Calu3 (cell line): ENCODE results near the gene BMPER. TPM values are rescaled to one million over a fixed set of nuclear protein-coding genes. Genes with fewer than 3 reads are reported as not detected.

Experiments
- BruUV-seq: library from RNA; stranded (reverse); fragments of 400-500 nt; replicated peaks from 2 replicates; lab custom pipeline; 2021; lab: Mats Ljungman, UMichigan
- CTCF ChIA-PET: fragments of 300-600 bp; sonication (Branson Sonifier 250); formaldehyde crosslinking; loops from one replicate; lab custom pipeline; 2022; ENCODE audit warnings: antibody characterized with exemption; lab: Charles Lee
- DNase-seq: peaks from one replicate; pipeline ENCODE4 v3.0.0; 2022
- H3K27ac Mint-ChIP-seq: one replicate; pipeline ENCODE4 v1.8.0; 2022; ENCODE audit warnings: mixed read lengths; ENCODE audit not compliant: unreplicated experiment
- H3K27me3 Mint-ChIP-seq: one replicate; pipeline ENCODE4 v1.8.0; 2022; ENCODE audit warnings: mixed read lengths; ENCODE audit not compliant: unreplicated experiment
- H3K36me3 Mint-ChIP-seq: one replicate; pipeline ENCODE4 v1.8.0; 2022; ENCODE audit warnings: mild to moderate bottlenecking, moderate library complexity, mixed read lengths; ENCODE audit not compliant: insufficient read depth, unreplicated experiment
- H3K4me1 Mint-ChIP-seq: one replicate; pipeline ENCODE4 v1.8.0; 2022; ENCODE audit warnings: mild to moderate bottlenecking, low read depth, mixed read lengths; ENCODE audit not compliant: unreplicated experiment
- H3K4me3 Mint-ChIP-seq: one replicate; pipeline ENCODE4 v1.8.0; 2022; ENCODE audit warnings: mild to moderate bottlenecking, low read depth, moderate library complexity, mixed read lengths; ENCODE audit not compliant: unreplicated experiment
- H3K9me3 Mint-ChIP-seq: one replicate; pipeline ENCODE4 v1.8.0; 2022; ENCODE audit warnings: low read depth, mixed read lengths; ENCODE audit not compliant: unreplicated experiment
- intact Hi-C: fragments of 100-400 bp; cut with micrococcal nuclease; formaldehyde crosslinking; loops from one replicate; pipeline ENCODE4 v1.10.0; 2022; ENCODE audit not compliant: unreplicated experiment
- total RNA-seq: library from RNA; stranded (reverse); gene quantifications from 2 replicates; pipeline ENCODE4 v1.2.3, GENCODE V29; 2022
- TF ChIP-seq, protein P1 (sequence below): fragments of 200-600 bp; IDR thresholded peaks from one replicate; pipeline ENCODE4 v1.8.0; 2022; ENCODE audit warnings: antibody characterized with exemption; ENCODE audit not compliant: unreplicated experiment

The BMPER gene
- total RNA-seq, 1 experiment from 2014 or later: not detected

DNA sequence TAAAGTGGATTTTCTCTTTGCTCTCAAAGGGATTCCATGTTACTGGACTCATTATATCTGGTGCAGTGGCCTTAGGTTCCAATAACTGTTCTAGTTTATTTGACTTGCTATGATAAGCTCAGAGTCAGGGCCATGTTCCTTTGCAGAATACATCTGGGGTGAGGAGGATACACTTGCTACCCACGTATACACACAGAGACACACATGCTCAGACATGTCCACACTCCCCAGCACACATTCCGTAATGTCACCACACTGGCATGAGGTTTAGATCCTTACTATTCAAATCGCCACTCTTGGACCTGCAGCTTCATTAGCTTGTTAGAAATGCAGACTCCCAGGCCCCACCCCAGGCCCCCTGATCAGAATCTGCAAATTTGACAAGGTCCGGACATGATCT is 195.3 kb downstream of the BMPER start:
- Mint-ChIP-seq H3K9me3 (peaks cover 5% of the 10 kb centered on the region), H3K27me3 (peaks cover 36% of the 10 kb centered on the region), H3K4me3 (no peak overlapping the region), H3K4me1 (no peaks in the 10 kb centered on the region), H3K36me3 (no peaks in the 10 kb centered on the region), H3K27ac (no peak overlapping the region)
- no TSS peak for BruUV-seq
- intact Hi-C loops: no loop called here
- CTCF ChIA-PET: no interaction called here
- TF ChIP-seq, protein P1, sequence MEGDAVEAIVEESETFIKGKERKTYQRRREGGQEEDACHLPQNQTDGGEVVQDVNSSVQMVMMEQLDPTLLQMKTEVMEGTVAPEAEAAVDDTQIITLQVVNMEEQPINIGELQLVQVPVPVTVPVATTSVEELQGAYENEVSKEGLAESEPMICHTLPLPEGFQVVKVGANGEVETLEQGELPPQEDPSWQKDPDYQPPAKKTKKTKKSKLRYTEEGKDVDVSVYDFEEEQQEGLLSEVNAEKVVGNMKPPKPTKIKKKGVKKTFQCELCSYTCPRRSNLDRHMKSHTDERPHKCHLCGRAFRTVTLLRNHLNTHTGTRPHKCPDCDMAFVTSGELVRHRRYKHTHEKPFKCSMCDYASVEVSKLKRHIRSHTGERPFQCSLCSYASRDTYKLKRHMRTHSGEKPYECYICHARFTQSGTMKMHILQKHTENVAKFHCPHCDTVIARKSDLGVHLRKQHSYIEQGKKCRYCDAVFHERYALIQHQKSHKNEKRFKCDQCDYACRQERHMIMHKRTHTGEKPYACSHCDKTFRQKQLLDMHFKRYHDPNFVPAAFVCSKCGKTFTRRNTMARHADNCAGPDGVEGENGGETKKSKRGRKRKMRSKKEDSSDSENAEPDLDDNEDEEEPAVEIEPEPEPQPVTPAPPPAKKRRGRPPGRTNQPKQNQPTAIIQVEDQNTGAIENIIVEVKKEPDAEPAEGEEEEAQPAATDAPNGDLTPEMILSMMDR: no peak
- DNase-seq: no peak

DNA sequence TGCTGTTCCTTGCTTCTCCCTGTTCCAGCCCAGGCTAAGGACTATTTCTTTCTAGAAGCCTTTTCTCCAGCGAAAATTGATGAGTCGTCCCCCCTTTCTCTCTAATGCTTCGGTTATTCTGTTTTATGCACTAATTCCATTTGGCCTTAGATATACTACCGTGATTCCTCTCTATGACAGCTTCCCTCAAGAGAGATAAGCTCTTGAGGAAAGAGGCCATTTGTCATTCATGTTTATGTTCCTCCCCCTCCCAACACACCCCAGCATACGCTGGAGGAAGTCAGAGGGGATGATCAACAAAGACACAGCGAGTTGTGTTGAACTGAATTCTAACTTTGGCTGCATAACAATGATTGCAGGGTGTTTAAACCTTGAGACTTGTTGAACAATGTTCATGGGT is 198.8 kb downstream of the BMPER start:
- BruUV-seq: no TSS peak
- no peak overlapping the region for H3K27ac Mint-ChIP-seq
- TF ChIP-seq, protein P1: no peak
- intact Hi-C loops: no loop called here
- H3K4me1 Mint-ChIP-seq: no peaks in the 10 kb centered on the region
- DNase-seq: no peak
- H3K36me3 Mint-ChIP-seq: no peaks in the 10 kb centered on the region
- peaks cover 44% of the 10 kb centered on the region for H3K27me3 Mint-ChIP-seq
- peaks cover 8% of the 10 kb centered on the region for H3K9me3 Mint-ChIP-seq
- CTCF ChIA-PET: no interaction called here
- no peak overlapping the region for H3K4me3 Mint-ChIP-seq

DNA sequence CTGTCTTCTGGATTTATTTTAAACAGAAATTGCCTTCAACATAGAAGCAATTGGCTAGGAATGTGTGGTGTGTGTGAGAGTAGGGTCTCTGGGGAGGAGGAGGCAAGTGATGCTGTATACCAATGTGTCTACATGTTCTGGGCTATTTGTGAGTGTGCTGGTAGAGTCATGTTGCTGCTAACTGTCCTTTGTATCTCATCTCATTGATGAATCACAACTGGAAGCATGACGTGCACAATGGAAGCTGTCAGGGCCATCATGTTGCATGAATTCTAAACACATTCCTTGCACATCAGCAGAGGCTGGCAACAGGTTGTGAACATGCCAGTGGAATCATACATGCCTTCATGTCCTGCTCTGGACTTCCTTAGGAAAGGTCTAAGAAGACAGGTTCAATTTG is 199.7 kb downstream of the BMPER start:
- Mint-ChIP-seq H3K9me3 (peaks cover 8% of the 10 kb centered on the region), H3K4me3 (no peak overlapping the region), H3K27ac (no peak overlapping the region), H3K27me3 (peaks cover 46% of the 10 kb centered on the region), H3K4me1 (no peaks in the 10 kb centered on the region), H3K36me3 (no peaks in the 10 kb centered on the region)
- TF ChIP-seq, protein P1: no peak
- no TSS peak for BruUV-seq
- intact Hi-C loops: no loop called here
- DNase-seq: no peak
- CTCF ChIA-PET: no interaction called here

DNA sequence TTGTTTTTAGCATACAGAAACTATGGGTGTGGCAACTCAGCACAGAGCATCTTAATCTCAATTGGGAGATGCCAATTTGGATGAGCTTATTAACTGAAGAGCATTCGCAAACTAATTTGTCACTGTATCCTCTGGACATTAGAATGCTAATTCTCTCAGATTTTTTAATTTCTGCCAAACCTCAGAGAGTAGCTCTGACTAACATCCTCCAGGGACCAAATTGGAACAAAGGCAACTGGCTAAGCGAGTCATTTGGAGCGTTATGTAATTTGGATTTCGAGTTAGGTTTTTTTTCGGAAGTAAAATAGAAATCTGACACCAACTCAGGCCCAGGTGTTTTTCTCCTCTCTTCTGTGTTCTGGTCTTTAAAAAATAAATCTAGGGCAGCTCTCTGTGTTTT is 201.9 kb downstream of the BMPER start:
- TF ChIP-seq, protein P1: no peak
- H3K27me3 Mint-ChIP-seq: peaks cover 54% of the 10 kb centered on the region
- intact Hi-C loops: no loop called here
- H3K27ac Mint-ChIP-seq: no peak overlapping the region
- CTCF ChIA-PET: no interaction called here
- no peaks in the 10 kb centered on the region for H3K36me3 Mint-ChIP-seq
- H3K9me3 Mint-ChIP-seq: peaks cover 8% of the 10 kb centered on the region
- BruUV-seq: no TSS peak
- DNase-seq: no peak
- no peak overlapping the region for H3K4me3 Mint-ChIP-seq
- no peaks in the 10 kb centered on the region for H3K4me1 Mint-ChIP-seq

DNA sequence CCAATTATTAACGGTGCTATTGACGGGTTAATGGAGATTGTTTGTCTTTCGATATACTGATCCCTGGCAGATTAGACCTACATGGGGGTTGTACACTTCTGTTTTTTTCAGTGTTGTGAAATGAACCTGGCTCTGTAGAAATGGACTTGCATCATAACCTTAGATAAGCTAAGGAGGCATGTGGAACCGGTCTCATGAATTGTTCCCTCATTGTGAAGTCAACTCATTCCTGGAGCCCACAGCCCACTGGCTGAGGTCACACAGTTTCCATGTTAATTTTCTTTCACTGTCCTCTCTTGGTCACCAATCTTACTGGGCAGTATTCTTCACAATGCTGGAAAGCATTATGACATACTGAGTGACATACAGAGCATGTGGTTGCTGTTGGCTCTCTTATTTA is 202.8 kb downstream of the BMPER start:
- Mint-ChIP-seq H3K9me3 (peaks cover 3% of the 10 kb centered on the region), H3K36me3 (no peaks in the 10 kb centered on the region), H3K27me3 (peaks cover 45% of the 10 kb centered on the region), H3K27ac (no peak overlapping the region), H3K4me3 (no peak overlapping the region), H3K4me1 (no peaks in the 10 kb centered on the region)
- no TSS peak for BruUV-seq
- no peak for DNase-seq
- TF ChIP-seq, protein P1: no peak
- intact Hi-C loops: no loop called here
- CTCF ChIA-PET: no interaction called here
